Naive B cell (primary cell): Measurements from ENCODE around the gene FKBP3. TPM values are rescaled to one million over a fixed set of nuclear protein-coding genes. Genes with fewer than 3 reads are reported as not detected.
"Not testable (repeated sequence)": the region's sequence is repeated elsewhere in the genome, so short reads cannot be mapped to it uniquely, and the experiment has no call there.

ENCODE experiments used
- ATAC-seq, 2 donors: fragments of 150-1000 bp; cut with Tn5 transposase; 2 replicates each; pipeline ENCODE4 v1.10.0; 2021; ENCODE audit warnings: low read depth in 2 of 2, mild to moderate bottlenecking in 2 of 2, moderate library complexity in 2 of 2
- DNase-seq: peaks from one replicate; pipeline ENCODE4 v3.0.0; 2022
- H3K27ac Mint-ChIP-seq, 6 donors: one replicate each; pipeline ENCODE4 v1.8.0; 2020 to 2022; ENCODE audit warnings: mild to moderate bottlenecking in 6 of 6, mixed read lengths in 6 of 6, moderate library complexity in 5 of 6, inconsistent platforms in 2 of 6
- H3K27me3 Mint-ChIP-seq, 3 donors: one replicate each; pipeline ENCODE4 v1.8.0; 2021 to 2022; ENCODE audit warnings: mixed read lengths in 3 of 3, mild to moderate bottlenecking in 1 of 3
- H3K36me3 Mint-ChIP-seq, 2 donors: one replicate each; pipeline ENCODE4 v1.8.0; 2020 to 2022; ENCODE audit warnings: mixed read lengths in 2 of 2, inconsistent platforms in 1 of 2, mild to moderate bottlenecking in 1 of 2
- H3K4me1 Mint-ChIP-seq, 3 donors: one replicate each; pipeline ENCODE4 v1.8.0; 2020 to 2022; ENCODE audit warnings: mixed read lengths in 3 of 3, inconsistent platforms in 1 of 3, mild to moderate bottlenecking in 1 of 3, moderate library complexity in 1 of 3
- H3K4me3 Mint-ChIP-seq, 8 donors: one replicate each; pipeline ENCODE4 v1.8.0; 2020 to 2022; ENCODE audit warnings: mild to moderate bottlenecking in 8 of 8, mixed read lengths in 8 of 8, moderate library complexity in 8 of 8, inconsistent platforms in 2 of 8
- H3K9me3 Mint-ChIP-seq, 7 donors: one replicate each; pipeline ENCODE4 v1.8.0; 2020 to 2022; ENCODE audit warnings: mixed read lengths in 7 of 7, mild to moderate bottlenecking in 5 of 7, inconsistent platforms in 2 of 7, moderate library complexity in 1 of 7
- polyA plus RNA-seq, 6 donors: library from polyadenylated mRNA; unstranded; fragments of 300-500 nt; fragmentation: Illumina TruSeq; gene quantifications; one replicate each; pipeline ENCODE4 v1.2.3, GENCODE V29; 2021; ENCODE audit warnings: low read depth in 6 of 6

The FKBP3 gene
- polyA plus RNA-seq, 6 donors from 2014 or later, result 48.4 to 99.8 (median 68.0) TPM

- Mint-ChIP-seq H3K36me3 (peaks cover 20 to 27% of the 10 kb centered on the region in 2 donors), H3K4me1 (peaks cover 11 to 14% (median 14%) of the 10 kb centered on the region in 3 donors), H3K27ac (peak overlapping the region in 1 of 6 donors; percentile 34), H3K4me3 (no peak overlapping the region), H3K9me3 (no peaks in the 10 kb centered on the region), H3K27me3 (no peaks in the 10 kb centered on the region)
- ATAC-seq, result no peak
- DNase-seq, result no peak
Measured at GRCh38 chr14:45095143-45095542, 39.1 kb downstream of the FKBP3 start.

- peaks cover 15 to 23% (median 16%) of the 10 kb centered on the region in 3 donors for H3K4me1 Mint-ChIP-seq
- H3K27ac Mint-ChIP-seq, result no peak overlapping the region
- DNase-seq (no peak), ATAC-seq (no peak)
- H3K4me3 Mint-ChIP-seq, result no peak overlapping the region
- peaks cover 20 to 26% of the 10 kb centered on the region in 2 donors for H3K36me3 Mint-ChIP-seq
- no peaks in the 10 kb centered on the region for H3K9me3 Mint-ChIP-seq
- H3K27me3 Mint-ChIP-seq, result no peaks in the 10 kb centered on the region
Measured at GRCh38 chr14:45094275-45094674, 40.0 kb downstream of the FKBP3 start.

- no peak overlapping the region for H3K4me3 Mint-ChIP-seq
- DNase-seq, result no peak
- H3K27me3 Mint-ChIP-seq, result no peaks in the 10 kb centered on the region
- no peak for ATAC-seq
- H3K9me3 Mint-ChIP-seq, result no peaks in the 10 kb centered on the region
- no peak overlapping the region for H3K27ac Mint-ChIP-seq
- H3K4me1 Mint-ChIP-seq, result peaks cover 29 to 44% (median 40%) of the 10 kb centered on the region in 3 donors
- H3K36me3 Mint-ChIP-seq, result peaks cover 7 to 9% of the 10 kb centered on the region in 2 donors
Measured at GRCh38 chr14:45091710-45092109, 42.6 kb downstream of the FKBP3 start.

GRCh38 chr14:45089813-45090212 lies 44.5 kb downstream of the FKBP3 start:
- Mint-ChIP-seq H3K36me3 (no peaks in the 10 kb centered on the region), H3K9me3 (no peaks in the 10 kb centered on the region), H3K4me1 (peaks cover 44 to 63% (median 59%) of the 10 kb centered on the region in 3 donors), H3K4me3 (peak overlapping the region in 1 of 8 donors; percentile 75), H3K27me3 (no peaks in the 10 kb centered on the region), H3K27ac (peak overlapping the region in 2 of 6 donors; percentile 20 to 71)
- DNase-seq (no peak), ATAC-seq (no peak)

GRCh38 chr14:45084946-45085346 lies 49.3 kb downstream of the FKBP3 start:
- ATAC-seq (no peak), DNase-seq (no peak)
- Mint-ChIP-seq H3K27ac (peak overlapping the region; percentile 12 to 97 (median 96)), H3K4me3 (peak overlapping the region; percentile 92 to 98 (median 96)), H3K4me1 (peaks cover 39 to 60% (median 53%) of the 10 kb centered on the region in 3 donors), H3K36me3 (no peaks in the 10 kb centered on the region), H3K27me3 (no peaks in the 10 kb centered on the region), H3K9me3 (no peaks in the 10 kb centered on the region)

- Mint-ChIP-seq H3K4me3 (peak within 1 kb of the TSS; percentile 92 to 98 (median 96)), H3K36me3 (no peaks in the 10 kb centered on the region), H3K27ac (peak within 1 kb of the TSS; percentile 96 to 98 (median 96)), H3K27me3 (no peaks in the 10 kb centered on the region), H3K9me3 (peaks cover 0 to 3% (median 0%) of the 10 kb centered on the region in 7 donors), H3K4me1 (peaks cover 39 to 52% (median 48%) of the 10 kb centered on the region in 3 donors)
- ATAC-seq, result peak; percentile 89 to 94
- peak; percentile 97 for DNase-seq
Measured at GRCh38 chr14:45083976-45084722, 50.1 kb downstream of the FKBP3 start, which contains the start of gene PRPF39. Gene PRPF39 (plus strand): TSS chr14:45084116. CDS start chr14:45095240, 11,124 bp downstream.

GRCh38 chr14:45083617-45083975 lies 50.7 kb downstream of the FKBP3 start:
- Mint-ChIP-seq H3K36me3 (no peaks in the 10 kb centered on the region), H3K27me3 (no peaks in the 10 kb centered on the region), H3K4me1 (peaks cover 39 to 47% (median 42%) of the 10 kb centered on the region in 3 donors), H3K4me3 (peak overlapping the region; percentile 82 to 98 (median 96)), H3K27ac (peak overlapping the region; percentile 63 to 98 (median 88)), H3K9me3 (peaks cover 0 to 3% (median 0%) of the 10 kb centered on the region in 7 donors)
- no peak for ATAC-seq
- DNase-seq, result no peak

- peak overlapping the region in 6 of 8 donors; percentile 1 to 97 (median 72) for H3K4me3 Mint-ChIP-seq
- peaks cover 31 to 36% (median 33%) of the 10 kb centered on the region in 3 donors for H3K4me1 Mint-ChIP-seq
- DNase-seq, result no peak
- peaks cover 0 to 3% (median 0%) of the 10 kb centered on the region in 7 donors for H3K9me3 Mint-ChIP-seq
- H3K36me3 Mint-ChIP-seq, result no peaks in the 10 kb centered on the region
- peak overlapping the region in 3 of 6 donors; percentile 29 to 96 (median 72) for H3K27ac Mint-ChIP-seq
- no peaks in the 10 kb centered on the region for H3K27me3 Mint-ChIP-seq
- ATAC-seq, result no peak
Measured at GRCh38 chr14:45082420-45082819, 51.9 kb downstream of the FKBP3 start.

GRCh38 chr14:45081096-45081495 lies 53.2 kb downstream of the FKBP3 start:
- not testable (repeated sequence) for H3K27me3 Mint-ChIP-seq, H3K27ac Mint-ChIP-seq, H3K36me3 Mint-ChIP-seq, H3K9me3 Mint-ChIP-seq, DNase-seq, ATAC-seq
- peaks cover 19 to 24% (median 20%) of the 10 kb centered on the region in 3 donors for H3K4me1 Mint-ChIP-seq
- peak overlapping the region in 2 of 8 donors; percentile 2 to 51 for H3K4me3 Mint-ChIP-seq

- H3K27me3 Mint-ChIP-seq, DNase-seq, H3K9me3 Mint-ChIP-seq, ATAC-seq, H3K27ac Mint-ChIP-seq, H3K36me3 Mint-ChIP-seq: not testable (repeated sequence)
- Mint-ChIP-seq H3K4me3 (peak overlapping the region in 1 of 8 donors; percentile 51), H3K4me1 (peaks cover 13 to 18% (median 17%) of the 10 kb centered on the region in 3 donors)
Measured at GRCh38 chr14:45080416-45080968, 53.8 kb downstream of the FKBP3 start.

- ATAC-seq, result no peak
- Mint-ChIP-seq H3K9me3 (peaks cover 0 to 3% (median 0%) of the 10 kb centered on the region in 7 donors), H3K27me3 (no peaks in the 10 kb centered on the region), H3K4me1 (peaks cover 2 to 8% (median 3%) of the 10 kb centered on the region in 3 donors), H3K27ac (no peak overlapping the region), H3K36me3 (no peaks in the 10 kb centered on the region), H3K4me3 (no peak overlapping the region)
- no peak for DNase-seq
Measured at GRCh38 chr14:45078323-45078722, 56.0 kb downstream of the FKBP3 start.

GRCh38 chr14:45073231-45073879 lies 60.9 kb downstream of the FKBP3 start:
- no peak for DNase-seq
- no peak for ATAC-seq
- no peaks in the 10 kb centered on the region for H3K36me3 Mint-ChIP-seq
- H3K9me3 Mint-ChIP-seq, result no peaks in the 10 kb centered on the region
- H3K27me3 Mint-ChIP-seq, result no peaks in the 10 kb centered on the region
- no peaks in the 10 kb centered on the region for H3K4me1 Mint-ChIP-seq
- no peak overlapping the region for H3K4me3 Mint-ChIP-seq
- H3K27ac Mint-ChIP-seq, result no peak overlapping the region

- H3K36me3 Mint-ChIP-seq, result no peaks in the 10 kb centered on the region
- no peak overlapping the region for H3K27ac Mint-ChIP-seq
- no peak for DNase-seq
- no peaks in the 10 kb centered on the region for H3K4me1 Mint-ChIP-seq
- no peak overlapping the region for H3K4me3 Mint-ChIP-seq
- no peak for ATAC-seq
- no peaks in the 10 kb centered on the region for H3K27me3 Mint-ChIP-seq
- H3K9me3 Mint-ChIP-seq, result no peaks in the 10 kb centered on the region
Measured at GRCh38 chr14:45072126-45072525, 62.2 kb downstream of the FKBP3 start.
